Erythroblast (primary cell): ENCODE results near the gene RNU1-1.

Experiments
- DNase-seq, 2 experiments: peaks; one replicate each; lab custom pipeline; 2025; lab: John Stamatoyannopoulos, UW
- GATA1 ChIP-seq: IDR thresholded peaks from 2 replicates; pipeline ENCODE4 v1.6.1; 2011; ENCODE audit warnings: low read depth, mild to moderate bottlenecking, control low read depth, low read length, moderate library complexity
- POLR2A ChIP-seq: IDR thresholded peaks from 2 replicates; pipeline ENCODE4 v1.6.1; 2011; ENCODE audit warnings: mild to moderate bottlenecking, low read length

RNU1-1 gene

GRCh38 chr1:16474166-16474800 lies 39.8 kb downstream of the RNU1-1 start:
- TF ChIP-seq GATA1 (no peak), POLR2A (no peak)
- no peak for DNase-seq

DNA sequence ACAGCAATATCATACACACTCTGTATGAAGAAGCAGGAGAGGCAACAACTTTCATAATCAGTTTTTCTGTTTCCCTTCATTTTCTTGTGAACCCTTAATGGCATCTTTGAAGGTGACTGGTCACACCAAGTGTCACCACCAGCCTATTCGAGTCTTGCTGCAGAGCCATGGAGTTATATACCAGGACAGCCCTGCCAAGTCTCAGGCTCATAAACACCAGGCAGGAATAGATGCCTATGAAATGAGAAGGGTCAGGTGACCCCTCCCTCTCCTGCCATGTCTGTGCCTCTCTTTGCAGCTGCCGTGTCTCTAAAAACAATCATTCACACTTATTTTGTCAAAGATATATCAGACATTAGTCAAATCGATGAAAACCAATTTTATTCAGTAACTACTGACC lies 45.5 kb downstream of the RNU1-1 start:
- DNase-seq = no peak
- no peak for TF ChIP-seq POLR2A
- no peak for TF ChIP-seq GATA1

GRCh38 chr1:16464917-16465625 lies 49.0 kb downstream of the RNU1-1 start:
- no peak for TF ChIP-seq GATA1
- TF ChIP-seq POLR2A = no peak
- DNase-seq = no peak
